Skeletal muscle satellite cell (primary cell): ENCODE measurements around the gene CDH6.
A peak's percentile ranks its signal among the peaks of the same experiment; 100 is the strongest.
"Not testable (repeated sequence)": the region's sequence is repeated elsewhere in the genome, so short reads cannot be mapped to it uniquely, and the experiment has no call there.

Experiments
- H3K27me3 ChIP-seq: 2 replicates; pipeline ENCODE4 v1.7.0; 2013; ENCODE audit warnings: low read length; ENCODE audit not compliant: control insufficient read depth, insufficient read depth
- H3K36me3 ChIP-seq: 2 replicates; pipeline ENCODE4 v1.7.0; 2013; ENCODE audit warnings: mild to moderate bottlenecking, control low read depth, low read length; ENCODE audit not compliant: insufficient read depth
- H3K4me1 ChIP-seq: 2 replicates; pipeline ENCODE4 v1.7.0; 2013; ENCODE audit warnings: low read length; ENCODE audit not compliant: control insufficient read depth, insufficient read depth
- H3K4me2 ChIP-seq: 2 replicates; pipeline ENCODE4 v1.7.0; 2013; ENCODE audit warnings: mild to moderate bottlenecking, low read length
- H3K4me3 ChIP-seq: 2 replicates; pipeline ENCODE4 v1.7.0; 2013; ENCODE audit warnings: low read length
- H3K9ac ChIP-seq: 2 replicates; pipeline ENCODE4 v1.7.0; 2013; ENCODE audit warnings: mild to moderate bottlenecking, low read depth, low read length, moderate library complexity
- H3K9me3 ChIP-seq: replicated peaks from 2 replicates; pipeline ENCODE4 v1.7.0; 2013; ENCODE audit warnings: mild to moderate bottlenecking, control low read depth, low read length

CDH6 gene

DNA sequence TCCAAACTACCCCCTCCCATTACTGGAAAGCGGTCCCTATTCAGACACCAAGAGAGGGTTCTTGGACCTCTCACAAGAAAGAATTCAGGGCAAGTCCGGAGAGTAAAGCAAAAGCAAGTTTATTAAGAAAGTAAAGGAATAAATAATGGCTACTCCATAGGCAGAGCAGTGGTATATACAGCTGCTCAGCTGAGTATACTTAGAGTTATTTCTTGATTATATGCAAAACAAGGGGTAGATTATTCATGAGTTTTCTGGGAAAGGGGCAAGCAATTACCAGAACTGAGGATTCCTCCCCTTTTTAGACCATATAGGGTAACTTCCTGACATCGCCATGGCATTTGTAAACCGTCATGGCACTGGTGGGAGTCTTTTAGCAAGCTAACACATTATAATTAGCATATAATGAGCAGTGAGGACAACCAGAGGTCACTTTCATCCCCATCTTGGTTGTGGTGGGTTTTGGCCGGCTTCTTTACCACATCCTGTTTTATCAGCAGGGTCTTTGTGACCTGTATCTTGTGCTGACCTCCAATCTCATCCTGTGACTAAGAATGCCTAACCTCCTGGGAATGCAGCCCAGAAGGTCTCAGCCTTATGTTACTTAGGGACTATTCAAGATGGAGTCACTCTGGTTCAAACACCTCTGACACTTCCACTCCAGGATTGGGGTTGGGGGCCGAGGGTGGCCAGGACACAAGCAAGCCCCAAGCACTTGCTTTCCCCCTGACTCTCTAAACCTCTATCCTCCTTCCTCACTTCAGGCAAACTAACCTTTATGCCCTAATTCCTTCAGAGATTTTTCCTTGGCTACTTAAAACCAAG lies 168.4 kb downstream of the CDH6 start:
- Histone ChIP-seq H3K4me1 (peaks cover 60% of the 10 kb centered on the region), H3K9ac (peak overlapping the region; percentile 45), H3K4me3 (peak overlapping the region; percentile 7)
- H3K36me3 ChIP-seq, H3K4me2 ChIP-seq, H3K27me3 ChIP-seq, H3K9me3 ChIP-seq: not testable (repeated sequence)

DNA sequence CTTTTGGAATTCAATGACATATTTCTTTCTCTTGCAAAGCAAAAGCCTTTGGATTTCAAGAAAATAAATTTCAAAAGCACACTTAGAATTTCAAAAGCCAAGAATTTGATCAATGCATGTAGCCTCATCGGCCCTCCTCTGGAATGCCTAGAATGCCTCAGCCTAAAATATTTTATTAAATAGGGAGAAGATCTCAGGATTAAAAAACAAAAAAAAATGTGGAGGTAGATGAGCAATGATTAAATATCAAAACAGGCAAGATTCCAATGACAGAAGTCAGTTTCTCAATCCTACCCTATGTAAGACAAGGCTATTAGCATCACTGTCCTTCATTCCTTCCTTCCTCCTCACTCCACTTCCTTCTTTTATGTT lies 169.0 kb downstream of the CDH6 start:
- Histone ChIP-seq H3K27me3 (no peaks in the 10 kb centered on the region), H3K36me3 (no peaks in the 10 kb centered on the region), H3K4me2 (peak overlapping the region; percentile 7), H3K4me1 (peaks cover 64% of the 10 kb centered on the region), H3K4me3 (no peak overlapping the region), H3K9ac (peak overlapping the region; percentile 45), H3K9me3 (no peaks in the 10 kb centered on the region)

DNA sequence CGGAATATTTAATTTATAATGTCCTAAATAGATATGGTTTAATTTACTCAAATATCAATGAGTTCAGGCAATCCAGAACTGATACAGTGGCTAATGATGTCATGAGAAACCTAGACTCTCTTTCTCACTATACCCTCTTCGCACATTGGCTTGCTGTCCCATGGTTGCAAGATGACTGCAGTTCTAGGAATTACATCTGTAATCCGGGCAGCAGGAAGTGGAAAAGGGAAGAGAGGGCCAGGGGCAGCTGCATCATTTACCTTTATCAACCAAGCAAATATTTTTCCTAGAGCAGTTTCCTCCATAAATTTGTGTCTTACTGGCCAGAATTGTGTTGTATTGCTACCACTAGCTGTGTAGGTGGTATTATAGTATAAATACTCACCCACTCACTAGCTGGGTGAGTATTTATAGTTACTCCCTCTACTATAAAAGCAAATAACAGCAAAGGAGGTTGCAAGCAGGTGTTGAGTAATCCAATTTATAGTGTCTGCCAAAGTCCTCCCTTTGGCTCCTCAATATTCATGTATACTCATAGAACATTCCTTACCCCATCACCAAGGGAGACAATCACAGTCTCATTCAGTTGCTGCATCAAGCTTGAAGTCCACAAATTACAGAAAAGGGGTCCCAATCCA lies 169.6 kb downstream of the CDH6 start:
- Histone ChIP-seq H3K9ac (peak overlapping the region; percentile 45), H3K4me3 (peak overlapping the region; percentile 19), H3K4me1 (peaks cover 64% of the 10 kb centered on the region), H3K36me3 (no peaks in the 10 kb centered on the region), H3K9me3 (no peaks in the 10 kb centered on the region), H3K4me2 (peak overlapping the region; percentile 7), H3K27me3 (no peaks in the 10 kb centered on the region)

DNA sequence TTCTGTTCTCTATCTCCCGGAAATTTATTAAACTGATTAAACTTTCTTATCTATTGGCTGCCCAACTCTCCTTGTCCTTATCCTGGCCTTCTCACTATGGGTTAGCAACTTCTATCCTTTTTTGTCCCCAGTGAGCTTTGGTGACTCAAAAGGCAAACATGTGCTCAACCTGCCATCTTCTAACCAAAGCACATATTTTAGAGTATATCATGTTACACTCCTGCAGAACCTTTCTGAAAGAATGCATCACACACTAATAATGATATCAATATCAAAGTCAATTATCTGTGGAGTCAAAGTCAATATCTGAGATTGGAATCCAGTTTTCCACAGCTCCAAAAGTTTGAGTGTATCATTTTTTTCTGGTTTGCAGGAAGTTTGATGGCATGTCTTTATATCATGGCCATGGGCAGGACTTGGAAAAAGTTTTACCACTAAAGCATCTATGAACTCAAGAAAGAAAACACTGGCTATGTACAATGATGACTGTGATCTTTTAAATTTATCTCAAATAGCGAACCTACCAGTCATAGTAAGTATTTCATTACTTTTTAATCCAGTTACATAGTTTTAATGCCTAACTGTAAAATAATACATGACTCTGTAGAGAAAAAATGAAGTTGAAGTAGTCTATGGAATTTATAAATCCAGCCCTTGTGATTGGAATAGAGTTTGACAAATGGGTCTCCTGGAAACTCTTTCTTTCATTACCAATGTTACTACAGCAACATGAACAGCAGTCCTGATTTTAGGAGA lies 171.6 kb downstream of the CDH6 start:
- Histone ChIP-seq H3K36me3 (no peaks in the 10 kb centered on the region), H3K9ac (peak overlapping the region; percentile 70), H3K27me3 (no peaks in the 10 kb centered on the region), H3K4me1 (peaks cover 64% of the 10 kb centered on the region), H3K4me3 (peak overlapping the region; percentile 19), H3K4me2 (peak overlapping the region; percentile 32), H3K9me3 (no peaks in the 10 kb centered on the region)

DNA sequence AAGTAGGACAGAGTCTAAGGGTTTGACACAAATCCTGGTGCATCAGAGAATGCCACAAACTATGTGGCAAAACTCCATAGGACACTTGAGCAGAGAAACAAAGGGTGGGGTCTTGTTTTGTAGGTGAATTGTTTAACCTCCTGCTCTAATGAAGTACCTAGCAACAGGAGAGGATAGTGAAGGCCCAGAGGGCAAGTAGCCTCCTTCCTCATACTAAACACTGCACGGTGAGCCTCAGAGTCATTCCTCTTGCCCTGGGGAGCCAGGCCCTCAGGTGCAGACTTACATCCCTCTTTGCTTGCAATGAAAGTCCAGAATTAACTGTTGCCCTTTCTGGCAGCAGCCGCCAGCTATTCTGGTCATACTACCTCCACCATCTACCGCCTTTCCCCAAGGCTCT lies 172.3 kb downstream of the CDH6 start:
- H3K27me3 ChIP-seq, result no peaks in the 10 kb centered on the region
- peak overlapping the region; percentile 23 for H3K4me2 ChIP-seq
- H3K4me3 ChIP-seq, result peak overlapping the region; percentile 2
- no peaks in the 10 kb centered on the region for H3K9me3 ChIP-seq
- peaks cover 62% of the 10 kb centered on the region for H3K4me1 ChIP-seq
- H3K9ac ChIP-seq, result peak overlapping the region; percentile 70
- no peaks in the 10 kb centered on the region for H3K36me3 ChIP-seq

DNA sequence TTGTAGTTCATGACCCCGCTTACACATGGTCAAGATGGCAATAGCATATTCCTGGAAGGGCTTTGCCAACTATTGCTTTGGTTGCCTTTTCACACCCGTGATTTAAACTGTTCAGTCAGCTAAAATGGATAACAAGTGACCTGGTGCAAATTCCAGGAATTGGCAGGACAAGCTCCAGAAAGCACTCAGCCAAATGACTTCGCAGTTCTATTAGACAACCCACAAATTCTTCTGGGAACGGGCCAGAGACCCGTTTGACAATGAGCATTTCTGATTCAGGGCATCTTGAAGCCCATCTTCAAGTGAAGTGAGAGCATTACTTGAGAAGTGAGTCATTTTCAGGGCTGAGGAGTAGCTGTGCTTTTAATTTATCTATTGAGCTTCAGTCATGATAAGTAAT lies 173.5 kb downstream of the CDH6 start:
- Histone ChIP-seq H3K9me3 (no peaks in the 10 kb centered on the region), H3K4me1 (peaks cover 54% of the 10 kb centered on the region), H3K36me3 (no peaks in the 10 kb centered on the region), H3K4me3 (no peak overlapping the region), H3K4me2 (no peak overlapping the region), H3K27me3 (no peaks in the 10 kb centered on the region), H3K9ac (no peak overlapping the region)

DNA sequence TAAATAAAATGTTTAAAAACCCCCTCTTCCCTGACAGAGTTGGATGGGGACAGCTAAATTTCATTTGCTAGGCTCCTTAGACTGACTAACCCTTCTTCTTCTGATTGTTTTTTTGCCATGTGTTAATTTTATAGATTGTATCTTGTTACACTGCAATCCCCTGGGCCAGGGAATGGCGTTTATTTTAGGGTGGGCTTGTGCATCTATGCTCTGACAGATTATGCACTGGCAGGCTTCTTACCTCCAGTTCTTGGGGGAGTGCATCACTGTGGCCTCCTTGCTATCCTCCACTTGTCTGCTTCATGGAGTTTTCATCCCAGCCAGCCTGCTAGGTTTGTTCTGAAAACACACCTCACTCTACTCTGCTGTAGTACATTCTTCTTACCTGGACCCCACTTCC lies 178.6 kb downstream of the CDH6 start:
- H3K36me3 ChIP-seq, result no peaks in the 10 kb centered on the region
- H3K4me1 ChIP-seq, result peaks cover 6% of the 10 kb centered on the region
- no peaks in the 10 kb centered on the region for H3K27me3 ChIP-seq
- no peak overlapping the region for H3K4me2 ChIP-seq
- no peak overlapping the region for H3K4me3 ChIP-seq
- no peak overlapping the region for H3K9ac ChIP-seq
- no peaks in the 10 kb centered on the region for H3K9me3 ChIP-seq

DNA sequence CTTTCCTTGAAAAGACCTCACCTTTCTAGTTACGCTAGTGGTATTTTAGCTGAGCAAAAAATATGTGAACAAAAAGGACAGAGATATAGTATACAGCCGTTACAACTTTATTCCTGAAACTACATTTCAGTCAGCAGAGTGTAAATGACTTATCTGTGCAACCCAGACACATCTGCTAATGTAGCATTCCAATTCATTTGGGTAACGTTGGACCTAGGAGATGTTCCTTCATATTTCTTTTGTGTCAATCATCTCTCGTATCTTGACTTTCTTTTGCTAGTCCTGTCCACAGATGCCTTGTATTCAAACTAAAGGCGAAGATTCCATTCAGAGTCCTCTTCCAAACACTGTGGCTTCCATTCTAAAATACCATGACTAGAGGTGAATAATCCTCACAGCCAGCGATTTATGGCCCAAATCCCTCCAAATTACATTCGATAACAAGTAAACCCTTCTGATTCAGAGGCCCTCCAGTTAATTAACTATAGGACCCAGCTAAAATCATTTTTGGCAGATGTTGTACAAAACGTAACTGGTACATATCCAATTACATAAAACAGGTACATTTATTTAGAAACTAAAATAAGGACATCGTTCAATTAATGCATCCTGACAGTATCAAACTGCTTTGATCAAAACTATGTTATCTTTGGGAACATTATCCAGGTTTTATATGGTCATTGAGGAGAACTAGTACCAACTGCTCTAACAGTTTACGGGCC lies 182.7 kb downstream of the CDH6 start:
- Histone ChIP-seq H3K4me2 (no peak overlapping the region), H3K36me3 (no peaks in the 10 kb centered on the region), H3K27me3 (no peaks in the 10 kb centered on the region), H3K9me3 (no peaks in the 10 kb centered on the region), H3K9ac (no peak overlapping the region), H3K4me1 (peaks cover 8% of the 10 kb centered on the region), H3K4me3 (no peak overlapping the region)

DNA sequence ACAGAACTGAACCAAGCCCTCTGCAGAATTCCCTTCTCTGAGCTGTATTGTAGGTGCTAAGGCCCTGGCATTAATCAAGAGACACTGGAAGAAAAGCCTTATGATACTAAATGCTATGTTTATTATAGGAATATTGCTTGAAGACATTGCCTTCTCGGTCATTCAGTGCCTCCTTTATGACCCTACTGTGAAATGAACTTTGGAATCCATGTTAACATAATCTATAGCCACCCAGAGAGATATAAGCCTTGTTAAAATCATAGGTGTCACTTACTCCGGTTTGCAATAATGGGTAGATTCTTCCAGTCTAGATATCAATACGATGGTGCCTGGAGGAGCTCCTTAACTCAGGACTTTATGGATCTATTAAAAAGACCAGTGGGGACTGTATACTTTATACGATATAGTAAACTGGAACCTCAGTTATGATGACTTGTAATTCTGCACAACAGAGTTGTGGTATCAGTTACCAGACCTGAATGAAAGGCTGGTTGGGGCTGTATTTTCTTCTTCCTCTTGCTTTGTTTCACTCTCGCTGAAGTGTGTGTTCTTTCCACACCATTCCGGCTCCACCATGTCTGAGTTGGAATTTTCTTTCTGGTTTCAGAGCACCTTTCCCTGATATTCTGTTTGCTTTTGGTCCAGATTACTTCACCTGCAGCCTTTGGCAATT lies 183.9 kb downstream of the CDH6 start:
- H3K4me2 ChIP-seq, result no peak overlapping the region
- no peak overlapping the region for H3K9ac ChIP-seq
- peaks cover 9% of the 10 kb centered on the region for H3K4me1 ChIP-seq
- H3K4me3 ChIP-seq, result no peak overlapping the region
- H3K27me3 ChIP-seq, result no peaks in the 10 kb centered on the region
- H3K36me3 ChIP-seq, result no peaks in the 10 kb centered on the region
- H3K9me3 ChIP-seq, result no peaks in the 10 kb centered on the region

DNA sequence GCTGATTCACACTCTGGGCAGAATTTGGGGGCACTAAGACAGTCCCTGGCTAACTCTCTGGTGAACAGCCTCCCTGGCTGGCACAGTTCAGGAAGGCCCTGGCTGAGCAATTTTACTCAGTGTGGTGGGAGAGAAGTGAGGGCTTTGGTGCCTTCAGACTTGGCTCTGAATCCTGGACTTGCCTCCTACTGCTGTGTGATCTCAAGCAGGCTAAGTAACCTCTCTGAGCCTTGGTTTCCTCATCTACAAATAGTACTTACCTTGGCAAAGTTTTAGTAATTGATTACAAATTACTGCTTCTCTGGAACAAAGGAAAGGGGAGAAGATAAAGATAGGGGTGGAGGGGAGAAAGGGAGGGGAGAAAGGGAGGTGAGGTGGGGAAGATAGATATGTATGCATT lies 184.7 kb downstream of the CDH6 start:
- no peak overlapping the region for H3K4me2 ChIP-seq
- no peaks in the 10 kb centered on the region for H3K27me3 ChIP-seq
- H3K4me3 ChIP-seq, result no peak overlapping the region
- H3K4me1 ChIP-seq, result peaks cover 11% of the 10 kb centered on the region
- H3K9ac ChIP-seq, result no peak overlapping the region
- H3K36me3 ChIP-seq, result no peaks in the 10 kb centered on the region
- H3K9me3 ChIP-seq, result no peaks in the 10 kb centered on the region
